HG03175 (cell line): ENCODE data around the gene PCK2.

Experiments used
- ATAC-seq: cut with Tn5 transposase; IDR thresholded peaks from one replicate; pipeline ENCODE4 v1.9.1; 2021; ENCODE audit warnings: mild to moderate bottlenecking, moderate library complexity; ENCODE audit not compliant: unreplicated experiment

Gene PCK2

DNA sequence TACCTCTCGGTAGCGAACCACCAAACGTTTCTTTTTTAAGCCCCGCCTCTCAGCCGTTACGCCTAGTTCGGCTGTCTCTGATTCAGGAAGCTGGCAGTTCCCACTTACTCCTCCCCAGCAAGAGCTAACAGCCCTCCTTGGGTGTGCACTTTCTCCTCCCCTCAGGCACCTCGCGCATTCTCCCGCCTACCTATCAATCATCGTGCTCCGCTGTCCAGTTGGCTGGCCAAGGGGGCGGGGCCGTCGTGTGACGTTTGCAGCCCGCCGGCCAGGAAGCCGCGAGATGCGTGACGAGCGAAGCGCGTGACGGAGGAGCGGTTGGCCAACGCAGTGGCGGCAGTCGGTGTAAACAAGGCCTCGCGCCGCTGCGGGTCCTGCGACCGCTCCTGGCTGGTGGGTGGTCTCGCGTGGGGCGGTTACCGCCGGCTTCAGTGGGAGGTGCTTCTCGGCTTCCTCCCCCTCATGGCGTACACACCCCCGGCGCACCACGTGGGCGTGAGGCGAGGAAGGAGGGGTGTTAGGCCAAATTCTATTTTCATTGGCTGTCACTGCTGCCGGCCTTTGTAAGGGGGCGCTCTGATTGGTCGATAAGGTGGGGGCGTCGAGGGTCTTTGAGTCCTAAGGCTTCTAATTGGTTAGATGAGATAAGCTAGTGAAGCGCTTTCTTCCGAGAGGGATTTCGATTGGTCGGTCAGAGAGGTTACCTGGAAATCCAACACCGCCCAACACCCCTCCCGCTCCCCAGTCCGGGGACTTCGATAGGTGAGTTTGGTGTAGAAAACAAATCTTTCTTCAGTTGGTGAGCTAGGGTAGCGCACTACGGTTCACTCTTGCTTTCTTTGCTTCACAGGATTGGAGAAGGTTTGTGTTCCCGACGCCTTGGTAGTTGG lies 20.7 kb downstream of the PCK2 start, which contains the start of the genes DCAF11 and NRL:
TSS of gene DCAF11 (plus strand) at position 246 of the 890 bp plus-strand sequence. CDS start 818 bp downstream, outside the sequence.
TSS of gene NRL (minus strand) at position 418 of the 890 bp plus-strand sequence. CDS start 32,101 bp downstream, outside the sequence.
- ATAC-seq = peak; percentile 87

DNA sequence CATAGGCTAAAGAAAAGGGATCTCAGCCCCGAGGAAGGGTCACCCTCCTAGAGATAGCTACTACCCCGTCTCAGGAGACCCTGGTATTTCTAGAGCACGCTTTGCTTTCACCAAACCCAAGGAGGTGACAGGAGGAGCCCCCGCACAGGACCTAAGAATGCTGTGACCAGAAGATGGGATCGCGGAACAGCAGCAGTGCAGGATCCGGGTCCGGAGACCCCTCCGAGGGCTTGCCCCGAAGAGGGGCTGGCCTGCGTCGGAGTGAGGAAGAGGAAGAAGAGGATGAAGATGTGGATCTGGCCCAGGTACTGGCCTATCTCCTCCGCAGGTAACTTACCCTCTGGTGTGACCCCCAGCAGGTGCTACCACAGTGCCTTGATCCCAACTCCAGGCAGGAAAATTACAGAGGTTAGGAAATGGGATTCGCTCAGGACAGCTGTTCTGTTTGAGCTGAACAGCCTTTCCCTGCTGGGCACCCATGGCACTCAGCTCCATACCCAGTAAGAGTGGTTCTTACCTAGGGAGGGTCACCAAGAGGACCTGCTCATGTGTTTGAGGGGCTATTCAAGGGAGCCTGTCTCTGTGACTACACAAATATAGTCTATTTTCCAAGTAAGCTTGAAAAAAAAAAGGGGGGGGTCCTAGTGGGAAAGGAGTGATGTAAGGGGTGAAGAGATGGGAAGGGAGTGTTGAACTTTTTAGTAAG lies 21.5 kb downstream of the PCK2 start:
- ATAC-seq = no peak

DNA sequence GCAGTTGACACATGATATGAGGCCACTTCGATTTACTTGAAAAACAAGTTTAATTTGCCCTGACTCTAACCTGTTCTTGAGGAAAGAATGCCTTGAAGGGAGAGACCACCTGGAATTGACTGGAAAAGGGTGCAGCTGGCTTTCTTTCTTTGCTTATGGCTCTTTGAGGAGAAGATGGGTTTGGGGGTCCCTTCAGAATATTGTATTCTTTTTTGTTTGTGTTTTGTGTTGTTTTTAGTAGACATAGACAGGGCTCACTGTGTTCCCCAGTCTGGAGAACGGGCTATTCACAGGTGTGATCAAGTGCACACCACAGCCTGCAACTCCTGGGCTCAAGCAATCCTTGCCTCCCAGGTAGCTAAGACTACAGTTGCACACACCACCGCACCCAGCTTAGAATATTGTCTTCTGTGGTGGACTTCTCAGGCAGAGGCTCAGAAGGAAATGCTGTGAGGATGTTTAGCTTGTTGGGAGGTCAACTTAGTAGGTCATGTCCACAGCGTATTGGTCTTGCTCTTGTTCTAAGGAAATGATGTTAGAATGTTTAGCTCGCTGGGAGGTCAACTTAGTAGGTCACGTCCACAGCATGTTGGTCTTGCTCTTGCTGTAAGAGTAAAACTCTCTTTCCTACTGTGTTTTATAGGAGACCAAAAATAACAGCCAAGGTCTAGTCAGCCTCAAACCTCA lies 22.2 kb downstream of the PCK2 start:
- ATAC-seq = no peak

DNA sequence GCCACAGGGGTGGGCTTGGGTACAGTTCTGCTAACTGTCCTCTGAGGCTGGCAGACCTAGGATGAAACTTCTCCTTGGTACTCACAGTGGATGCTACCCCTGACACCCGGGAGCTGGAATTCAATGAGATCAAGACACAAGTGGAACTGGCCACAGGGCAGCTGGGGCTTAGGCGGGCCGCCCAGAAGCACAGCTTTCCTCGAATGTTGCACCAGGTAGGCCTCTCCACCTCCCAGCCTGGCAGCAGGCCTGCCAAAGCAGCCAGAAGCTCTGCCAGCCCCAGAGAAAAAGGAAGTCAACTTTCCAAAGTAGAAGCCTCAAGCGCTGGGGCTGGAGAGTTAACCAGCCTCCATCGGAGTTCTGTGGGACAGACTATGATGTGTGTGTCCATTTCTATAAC lies 23.1 kb downstream of the PCK2 start:
- no peak for ATAC-seq

DNA sequence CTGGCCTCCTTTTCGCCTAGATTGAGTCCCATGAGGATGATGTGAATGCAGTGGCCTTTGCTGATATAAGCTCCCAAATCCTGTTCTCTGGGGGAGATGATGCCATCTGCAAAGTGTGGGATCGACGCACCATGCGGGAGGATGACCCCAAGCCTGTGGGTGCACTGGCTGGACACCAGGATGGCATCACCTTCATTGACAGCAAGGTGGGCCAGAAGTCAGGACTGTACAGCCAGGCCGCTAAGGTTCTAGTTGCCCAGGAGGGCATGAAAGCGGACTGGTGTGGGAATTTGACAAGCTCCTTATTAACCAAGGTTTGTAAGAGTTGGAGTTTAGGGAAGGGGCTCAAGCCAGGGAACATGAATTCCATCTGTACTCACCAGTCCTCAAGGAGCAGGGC lies 25.6 kb downstream of the PCK2 start:
- no peak for ATAC-seq

DNA sequence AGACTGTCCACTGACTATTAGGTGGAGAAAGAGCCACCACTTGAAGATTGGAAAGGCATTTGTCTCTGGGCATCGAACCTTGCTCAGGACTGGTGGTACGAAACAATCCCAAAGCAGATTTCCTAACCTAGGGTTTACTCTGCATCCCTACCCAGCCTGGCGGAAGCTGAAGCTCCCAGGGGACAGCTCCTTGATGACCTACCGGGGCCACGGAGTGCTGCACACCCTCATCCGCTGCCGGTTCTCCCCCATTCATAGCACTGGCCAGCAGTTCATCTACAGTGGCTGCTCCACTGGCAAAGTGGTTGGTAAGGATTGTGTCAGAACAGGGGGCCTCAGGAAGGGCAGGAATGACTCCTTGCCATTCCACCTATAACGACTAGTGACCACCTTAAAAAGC lies 27.1 kb downstream of the PCK2 start:
- no peak for ATAC-seq

DNA sequence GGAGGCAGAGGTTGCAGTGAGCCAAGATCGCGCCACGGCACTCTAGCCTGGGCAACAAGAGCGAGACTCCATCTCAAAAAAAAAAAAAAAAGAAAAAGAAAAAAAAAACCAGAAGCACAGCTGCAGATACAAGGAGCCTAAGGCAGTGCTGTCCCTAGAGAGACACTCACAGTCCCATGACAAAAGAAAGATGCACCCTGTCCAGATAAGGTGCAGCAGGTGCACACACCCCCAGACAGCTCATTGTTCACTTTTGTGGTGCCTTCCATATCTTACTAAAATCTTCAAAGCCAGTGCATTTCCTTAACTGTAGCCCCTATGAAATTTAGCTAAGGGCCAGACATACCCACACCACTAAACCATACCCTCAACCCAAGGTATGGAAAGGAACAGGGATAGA lies 28.3 kb downstream of the PCK2 start:
- no peak for ATAC-seq

DNA sequence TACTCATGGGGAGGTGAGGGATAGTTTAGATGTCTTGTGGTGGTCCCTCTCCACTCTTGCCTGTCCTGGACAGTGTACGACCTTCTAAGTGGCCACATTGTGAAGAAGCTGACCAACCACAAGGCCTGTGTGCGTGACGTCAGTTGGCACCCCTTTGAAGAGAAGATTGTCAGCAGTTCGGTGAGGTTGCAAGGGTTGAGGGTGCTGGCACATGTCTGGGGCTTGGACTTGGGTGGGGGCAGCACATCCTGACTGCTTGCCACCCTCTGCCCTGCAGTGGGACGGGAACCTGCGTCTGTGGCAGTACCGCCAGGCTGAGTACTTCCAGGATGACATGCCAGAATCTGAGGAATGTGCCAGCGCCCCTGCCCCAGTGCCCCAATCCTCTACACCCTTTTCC lies 28.8 kb downstream of the PCK2 start:
- no peak for ATAC-seq

DNA sequence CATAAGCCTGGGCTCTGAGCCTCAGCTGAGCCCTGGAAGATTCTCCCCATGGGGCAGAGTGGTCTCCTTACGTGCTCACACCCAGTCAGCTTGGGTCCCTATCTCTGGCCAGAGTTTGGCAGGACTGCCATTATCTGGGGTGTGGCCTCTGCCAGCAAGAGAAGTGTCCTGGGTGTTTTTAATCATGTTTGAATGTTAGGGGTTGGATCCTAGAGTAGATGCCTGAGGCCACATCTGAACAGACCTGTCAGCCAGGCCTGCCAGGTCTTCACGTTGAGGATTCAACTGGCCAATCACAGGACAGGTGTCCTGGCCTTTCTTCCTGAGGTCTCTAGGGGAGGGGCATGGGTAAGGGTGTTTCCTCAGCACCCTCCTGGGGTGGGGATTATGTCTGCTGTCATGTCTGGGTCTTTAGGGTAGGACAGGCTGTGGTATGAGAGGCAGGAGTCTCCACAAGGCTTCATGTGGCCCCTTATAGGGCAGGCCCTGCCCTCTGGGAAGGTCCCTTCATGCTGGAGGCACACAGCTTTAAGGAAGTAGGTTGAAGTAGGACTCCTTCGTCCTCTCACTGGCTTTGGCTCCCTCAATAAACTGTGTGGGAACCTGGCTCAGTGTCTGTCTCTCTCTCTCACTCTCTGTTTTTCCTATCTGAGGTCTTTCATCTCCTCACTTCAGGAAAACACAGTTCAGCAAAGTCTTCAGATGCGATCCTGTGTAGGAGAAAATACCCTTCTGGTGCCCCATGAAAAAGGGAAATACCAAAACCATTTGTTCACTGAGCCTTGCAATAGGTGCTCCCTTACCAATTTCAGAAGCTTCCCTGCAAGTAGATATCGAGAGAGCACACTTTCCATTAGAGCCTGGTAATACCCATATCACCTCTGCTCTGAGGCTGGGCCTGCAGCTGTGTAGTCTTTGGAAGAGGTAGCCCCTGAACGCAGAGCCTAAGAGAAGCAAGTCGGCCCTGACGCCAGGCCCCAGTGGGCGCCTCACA lies 29.6 kb downstream of the PCK2 start:
- peak; percentile 53 for ATAC-seq

DNA sequence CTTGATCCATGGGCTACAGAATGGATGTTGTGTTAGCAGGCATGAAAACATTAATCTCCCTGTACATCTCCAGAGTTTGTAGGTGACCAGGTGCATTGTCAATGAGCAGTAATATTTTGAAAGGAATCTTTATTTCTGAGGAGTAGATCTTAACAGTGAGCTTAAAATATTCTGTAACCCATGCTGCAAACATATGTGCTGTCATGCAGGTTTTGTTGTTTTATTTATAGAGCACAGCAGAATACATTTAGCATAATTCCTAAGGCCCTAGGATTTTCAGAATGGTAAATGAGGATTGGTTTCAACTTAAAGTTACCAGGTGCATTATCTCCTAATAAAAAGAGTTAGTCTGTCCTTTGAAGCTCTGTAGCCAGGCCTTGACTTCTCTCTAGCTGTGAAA lies 32.8 kb downstream of the PCK2 start:
- ATAC-seq = no peak

DNA sequence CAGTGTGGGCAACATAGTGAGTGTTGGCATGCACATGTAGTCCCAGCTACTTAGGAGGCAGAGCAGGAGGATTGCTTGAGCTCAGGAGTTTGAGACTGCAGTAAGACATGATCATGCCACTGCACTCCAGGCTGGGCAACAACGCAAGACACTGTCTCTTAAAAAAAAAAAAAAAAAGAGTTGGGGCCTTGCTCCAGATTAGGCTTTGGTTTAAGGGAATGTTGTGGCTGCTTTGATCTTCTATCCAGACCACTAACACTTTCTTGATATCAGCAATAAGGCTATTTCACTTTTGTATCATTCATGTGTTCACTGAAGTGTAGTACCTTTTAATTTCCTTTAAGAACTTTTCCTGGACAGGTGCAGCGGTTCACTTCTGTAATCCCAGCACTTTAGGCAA lies 33.6 kb downstream of the PCK2 start:
- ATAC-seq = no peak

DNA sequence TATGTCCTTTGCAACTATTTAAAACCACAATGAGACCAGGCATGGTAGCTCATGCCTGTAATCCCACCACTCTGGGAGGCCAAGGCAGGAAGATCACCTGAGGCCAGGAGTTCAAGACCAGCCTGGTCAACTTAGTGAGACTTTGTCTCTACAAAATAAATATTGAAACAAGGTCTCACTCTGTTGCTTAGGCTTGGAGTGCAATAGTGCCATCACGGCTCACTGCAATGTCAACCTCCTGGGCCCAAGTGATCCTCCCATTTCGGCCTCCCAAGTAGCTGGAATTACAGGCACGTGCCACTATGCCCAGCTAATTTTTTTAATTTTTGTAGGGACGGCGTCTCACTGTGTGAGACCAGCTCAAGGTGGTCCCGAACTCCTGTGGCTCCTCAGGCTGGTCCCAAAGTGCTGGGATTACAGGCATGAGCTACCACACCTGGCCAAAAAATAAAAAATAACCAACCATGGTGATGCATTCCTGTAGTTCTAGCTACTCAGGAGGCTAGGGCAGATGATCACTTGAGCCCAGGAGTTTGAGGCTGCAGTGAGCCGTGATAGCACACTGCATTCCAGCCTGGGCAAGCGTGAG lies 35.4 kb downstream of the PCK2 start:
- no peak for ATAC-seq

DNA sequence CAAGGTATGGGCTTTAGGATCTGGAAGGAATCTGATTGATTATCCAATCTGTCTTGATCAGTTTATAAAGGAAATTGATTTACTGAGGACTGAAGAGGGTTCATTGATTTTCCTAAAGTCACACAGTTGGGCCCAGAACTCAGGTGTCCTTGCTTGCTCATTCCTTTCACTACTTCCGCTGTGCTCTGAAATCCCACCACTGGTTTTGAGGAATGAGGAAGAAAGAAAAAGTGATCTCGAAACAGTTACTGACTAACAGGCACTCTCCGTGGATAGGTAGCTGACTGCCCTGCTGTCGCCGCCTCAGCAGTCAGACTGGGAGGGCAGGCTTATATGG lies 36.2 kb downstream of the PCK2 start, which contains the start of gene FITM1:
TSS of gene FITM1 (plus strand) at position 280 of the 337 bp plus-strand sequence. CDS start 905 bp downstream, outside the sequence.
- ATAC-seq = no peak

DNA sequence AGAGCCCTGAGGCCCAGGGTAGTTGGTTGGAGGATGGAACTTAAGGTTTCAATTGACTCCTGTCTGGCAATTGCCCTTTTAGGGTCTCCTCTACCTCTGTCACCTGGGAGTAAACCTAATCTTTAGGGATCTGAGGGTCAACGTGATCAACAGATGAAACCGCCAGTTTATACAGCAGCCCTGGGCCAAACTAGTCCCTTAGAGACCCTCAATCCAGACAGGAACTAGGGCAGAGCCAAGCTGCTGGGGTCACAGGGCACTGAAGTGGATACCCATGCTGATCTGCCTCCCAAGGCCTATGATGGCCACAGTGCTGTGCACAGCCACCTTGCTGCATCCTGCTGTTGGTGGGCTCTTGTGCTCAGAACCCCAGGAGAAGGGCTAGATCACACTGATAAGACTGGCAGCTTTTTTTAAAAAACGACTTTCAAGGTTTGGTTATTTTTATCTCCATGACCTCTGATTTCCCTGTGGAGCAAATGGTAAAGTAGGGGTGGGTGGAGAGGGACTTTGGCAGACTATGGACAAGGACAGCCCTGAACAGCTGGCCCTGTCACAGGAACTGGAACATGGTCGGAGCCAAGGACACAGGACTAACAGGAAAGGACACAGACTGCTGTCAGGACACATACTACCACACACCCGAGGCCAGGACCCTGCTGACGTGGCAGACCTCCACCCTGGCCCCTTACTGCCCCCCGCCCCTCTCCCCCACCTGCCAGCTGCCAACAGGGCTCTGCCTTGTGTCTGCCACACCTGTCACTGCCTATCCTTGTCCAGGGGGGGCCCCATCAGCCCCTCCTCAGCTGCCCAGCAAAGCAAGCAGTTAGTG lies 36.8 kb downstream of the PCK2 start:
- ATAC-seq = no peak

DNA sequence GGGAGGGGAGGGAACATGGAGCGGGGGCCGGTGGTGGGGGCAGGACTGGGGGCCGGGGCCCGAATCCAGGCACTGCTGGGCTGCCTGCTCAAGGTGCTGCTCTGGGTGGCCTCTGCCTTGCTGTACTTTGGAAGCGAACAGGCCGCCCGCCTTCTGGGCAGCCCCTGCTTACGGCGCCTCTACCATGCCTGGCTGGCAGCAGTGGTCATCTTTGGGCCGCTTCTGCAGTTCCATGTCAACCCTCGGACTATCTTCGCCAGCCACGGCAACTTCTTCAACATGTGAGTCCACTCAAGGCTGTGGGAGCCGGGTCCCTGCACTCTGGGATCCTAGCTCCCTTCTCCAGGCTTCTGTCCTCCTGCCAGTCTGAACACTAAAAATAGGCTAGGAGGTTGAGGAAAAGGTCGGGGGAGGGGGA lies 37.4 kb downstream of the PCK2 start:
- ATAC-seq = no peak

DNA sequence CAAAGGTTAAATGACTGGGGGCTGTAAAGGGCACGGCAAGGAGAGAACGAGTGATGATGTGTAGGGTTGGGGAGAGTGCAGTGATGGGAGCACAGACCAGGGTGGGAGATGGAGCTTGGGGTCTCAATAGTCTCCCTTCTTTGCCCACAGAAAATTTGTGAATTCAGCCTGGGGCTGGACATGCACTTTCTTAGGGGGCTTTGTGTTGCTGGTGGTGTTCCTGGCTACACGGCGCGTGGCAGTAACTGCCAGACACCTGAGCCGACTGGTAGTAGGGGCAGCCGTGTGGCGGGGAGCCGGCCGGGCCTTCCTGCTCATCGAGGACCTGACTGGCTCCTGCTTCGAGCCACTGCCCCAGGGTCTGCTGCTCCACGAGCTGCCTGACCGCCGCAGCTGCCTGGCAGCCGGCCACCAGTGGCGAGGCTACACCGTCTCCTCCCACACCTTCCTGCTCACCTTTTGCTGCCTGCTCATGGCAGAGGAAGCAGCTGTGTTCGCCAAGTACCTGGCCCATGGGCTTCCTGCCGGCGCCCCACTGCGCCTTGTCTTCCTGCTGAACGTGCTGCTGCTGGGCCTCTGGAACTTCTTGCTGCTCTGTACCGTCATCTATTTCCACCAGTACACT lies 38.1 kb downstream of the PCK2 start:
- ATAC-seq = no peak

DNA sequence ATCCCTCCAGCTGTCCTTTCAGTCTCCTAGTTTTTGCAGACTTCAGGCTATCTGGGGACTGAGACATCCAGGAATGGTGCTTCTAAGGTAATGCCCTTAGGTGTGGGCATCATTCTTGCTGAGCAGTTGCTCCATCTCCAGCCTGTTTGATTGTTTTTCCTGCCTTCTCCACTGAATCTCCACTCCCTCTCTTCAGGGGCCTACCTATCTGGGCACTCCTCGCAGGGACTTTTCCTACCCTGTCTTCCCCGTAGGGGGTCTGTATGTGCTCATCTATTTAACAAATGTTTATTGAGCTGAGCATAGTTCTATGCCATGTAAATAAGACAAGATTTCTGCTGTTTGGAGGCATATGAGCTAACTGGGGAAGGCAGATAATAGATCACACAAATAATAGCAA lies 38.9 kb downstream of the PCK2 start:
- ATAC-seq = no peak

DNA sequence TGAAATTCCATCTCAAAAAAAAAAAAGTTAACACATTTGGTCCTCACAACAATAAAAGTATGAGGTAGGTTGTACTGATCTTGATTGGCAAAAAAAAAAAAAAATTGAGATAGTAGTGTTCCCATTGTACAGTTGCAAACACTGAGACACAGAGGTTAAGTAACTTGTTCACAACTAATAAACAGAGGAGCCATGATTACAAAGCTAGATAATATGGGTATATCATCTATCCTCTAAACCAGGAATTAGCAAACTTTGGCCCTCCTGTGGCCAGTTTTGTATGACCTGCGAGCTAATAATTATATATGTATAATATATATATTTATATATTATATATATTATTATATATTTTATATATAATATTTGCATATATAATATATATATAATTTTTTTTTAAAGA lies 39.6 kb downstream of the PCK2 start:
- ATAC-seq = no peak

DNA sequence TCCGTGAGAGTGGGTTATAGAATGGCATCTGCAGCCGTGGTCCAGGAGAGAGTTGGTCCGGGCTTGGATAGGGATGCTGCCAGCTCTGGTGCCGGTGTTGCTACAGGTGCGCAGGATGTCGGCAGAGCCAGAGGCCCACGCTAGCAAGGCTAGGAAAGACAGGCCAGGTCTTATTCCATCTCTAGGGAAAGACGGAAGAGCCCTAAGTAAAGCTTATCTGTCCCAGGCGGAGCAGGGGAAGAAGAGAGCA lies 41.4 kb downstream of the PCK2 start:
- ATAC-seq = no peak
